Activated CD8-positive, alpha-beta memory T cell treated with anti-CD3 and anti-CD28 coated beads for 1 hour (primary cell): ENCODE data around the gene FALEC.
A peak's percentile ranks its signal among the peaks of the same experiment; 100 is the strongest.
"Not testable (repeated sequence)": the region's sequence is repeated elsewhere in the genome, so short reads cannot be mapped to it uniquely, and the experiment has no call there.

ENCODE experiments used
- DNase-seq, 2 donors: peaks; one replicate each; pipeline ENCODE4 v3.0.0-alpha.2; 2020; ENCODE audit warnings: low read depth in 1 of 2; ENCODE audit errors: extremely low read depth in 1 of 2

The FALEC gene

GRCh38 chr1:150573648-150574071 lies 58.1 kb downstream of the FALEC start:
- DNase-seq, result not testable (repeated sequence)

GRCh38 chr1:150574260-150575071 lies 58.9 kb downstream of the FALEC start:
- DNase-seq, result no peak

GRCh38 chr1:150575072-150575489 lies 59.5 kb downstream of the FALEC start:
- no peak for DNase-seq

DNA sequence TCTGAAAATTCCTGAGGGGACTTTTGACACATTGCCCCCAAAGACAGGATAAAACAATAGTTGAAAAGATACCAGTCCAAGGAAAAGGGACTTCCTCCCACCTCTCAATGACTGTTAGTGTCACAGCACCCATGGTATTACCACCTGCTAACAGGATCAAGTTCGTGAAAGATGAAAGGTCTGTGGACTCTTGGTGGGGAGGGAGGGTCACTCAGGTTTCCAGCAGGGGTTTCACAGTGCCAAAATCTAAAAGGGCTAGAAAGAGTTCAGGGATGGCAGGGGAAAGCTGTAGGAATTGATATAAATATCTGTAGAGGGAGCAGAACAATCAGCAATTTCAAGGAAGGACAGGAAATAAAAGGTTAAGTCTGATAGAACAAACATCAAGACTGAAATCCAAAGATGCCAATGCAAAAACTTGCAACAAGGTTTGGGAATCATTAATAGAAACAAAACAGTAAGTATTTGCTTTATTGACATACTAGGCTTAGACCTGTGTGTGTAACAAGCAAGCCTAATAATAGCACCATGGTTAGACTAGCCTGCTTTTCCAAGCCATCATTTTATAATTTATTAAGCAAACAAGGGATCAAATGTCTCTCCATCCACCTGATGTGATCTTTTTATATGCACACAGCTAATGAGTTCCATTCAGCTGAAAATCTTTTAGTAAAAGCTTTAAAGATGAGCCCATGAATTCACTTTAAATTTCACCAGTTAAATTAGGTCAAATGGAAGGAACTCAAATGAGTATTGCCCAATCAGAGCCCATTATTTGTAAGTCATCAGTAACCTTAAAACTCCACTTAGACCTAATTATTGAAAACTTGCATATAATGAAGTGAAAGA lies 60.2 kb downstream of the FALEC start:
- no peak for DNase-seq

GRCh38 chr1:150576367-150576711 lies 60.8 kb downstream of the FALEC start:
- DNase-seq, result no peak

GRCh38 chr1:150576794-150577556 lies 61.4 kb downstream of the FALEC start:
- no peak for DNase-seq

DNA sequence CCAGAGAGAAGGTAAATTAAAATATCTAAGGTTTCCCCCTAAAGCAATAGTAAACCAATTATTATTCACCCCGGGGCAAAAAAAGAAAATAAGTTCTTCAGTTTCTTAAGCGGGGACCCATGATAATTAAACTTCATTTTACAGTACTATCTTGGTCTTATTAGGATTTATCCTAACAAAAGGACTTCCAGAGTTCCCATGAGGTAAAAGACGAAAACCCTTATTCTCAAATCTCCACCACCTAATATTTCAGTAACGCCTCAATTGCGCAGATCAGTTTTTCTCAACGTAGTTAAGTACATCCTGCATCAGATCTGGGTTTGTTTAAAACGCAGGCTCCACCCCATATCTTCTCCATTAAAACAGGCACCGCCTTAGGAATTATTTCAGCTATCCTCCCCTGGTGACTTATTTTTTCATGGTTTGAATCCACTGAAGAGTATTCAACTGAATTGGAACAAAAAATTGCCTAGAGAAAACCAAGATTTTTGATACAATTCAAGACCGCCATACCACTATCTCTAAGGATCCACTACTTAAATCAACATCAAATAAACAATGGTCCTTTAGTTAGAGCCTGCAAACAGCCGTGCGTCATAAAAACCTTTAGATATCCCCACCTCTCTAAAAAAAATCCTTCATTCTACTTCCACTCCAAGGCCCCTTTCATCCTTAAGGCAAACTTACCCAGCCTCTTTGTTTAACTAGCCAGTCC lies 62.2 kb downstream of the FALEC start:
- no peak for DNase-seq

GRCh38 chr1:150578272-150579109 lies 62.9 kb downstream of the FALEC start:
- DNase-seq, result no peak

DNA sequence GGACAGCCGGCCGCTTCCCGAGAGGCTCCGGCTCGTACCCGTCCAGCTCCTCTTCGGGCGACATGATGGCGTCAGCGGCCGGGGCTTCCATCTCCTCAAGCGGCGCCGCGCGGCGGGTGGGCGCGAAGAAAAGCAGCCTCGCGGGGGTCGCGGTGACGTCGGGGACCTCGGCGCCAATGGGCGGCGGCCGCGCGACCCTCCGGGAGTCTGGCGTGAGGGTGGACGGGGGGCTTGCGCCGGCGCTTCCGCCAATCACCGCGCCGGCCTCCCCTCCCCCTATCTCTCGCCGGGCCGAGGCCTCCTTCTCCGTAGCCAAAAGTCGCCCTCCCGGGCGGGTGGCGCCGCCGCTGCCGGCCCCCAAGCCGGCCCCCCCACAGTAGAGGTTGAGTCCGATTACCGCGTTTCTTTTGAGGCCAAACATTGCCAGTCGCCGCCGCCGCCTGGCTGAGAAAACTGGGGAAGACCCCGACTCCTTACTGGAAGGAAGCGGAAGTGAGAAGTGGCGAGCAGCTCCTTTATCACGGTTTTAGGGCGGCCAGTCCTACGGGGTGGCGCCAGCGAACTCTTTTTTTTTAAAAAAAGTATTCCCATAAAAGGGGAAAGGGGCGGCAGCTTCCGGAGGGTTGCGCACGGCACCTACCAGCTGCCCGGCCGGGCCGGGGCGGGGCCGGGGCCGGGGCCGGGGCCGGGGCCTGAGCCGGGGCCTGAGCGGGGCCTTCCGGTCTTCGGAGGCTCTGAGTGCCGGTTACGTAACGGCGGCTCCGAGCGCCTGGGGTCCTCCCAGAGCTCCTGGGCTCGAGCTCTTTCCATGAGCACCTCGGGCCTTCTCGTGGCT lies 63.8 kb downstream of the FALEC start, which contains the start of gene MCL1:
MCL1 (minus strand) TSS at position 501 of the 835 bp plus-strand sequence; CDS start at position 421, 80 bp downstream.
- peak; percentile 80 to 82 for DNase-seq

GRCh38 chr1:150579945-150580642 lies 64.5 kb downstream of the FALEC start:
- no peak for DNase-seq

DNA sequence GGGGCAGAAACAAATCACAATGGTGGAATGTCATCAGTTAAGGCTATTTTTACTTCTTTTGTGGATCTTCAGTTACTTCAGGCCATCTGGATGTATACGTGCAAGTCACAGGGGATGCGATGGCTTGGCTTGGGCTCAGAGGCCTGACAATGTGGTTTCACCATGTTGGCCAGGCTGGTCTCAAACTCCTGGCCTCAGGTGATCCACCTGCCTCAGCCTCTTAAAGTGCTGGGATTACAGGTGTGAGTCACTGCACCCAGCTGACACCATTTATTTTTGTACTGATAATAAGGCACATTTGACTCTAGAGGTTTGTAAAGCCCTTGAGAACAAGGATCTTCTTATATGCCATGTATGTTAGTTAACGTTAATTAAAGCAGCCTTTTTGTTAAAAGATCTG lies 65.4 kb downstream of the FALEC start:
- DNase-seq, result not testable (repeated sequence)

DNA sequence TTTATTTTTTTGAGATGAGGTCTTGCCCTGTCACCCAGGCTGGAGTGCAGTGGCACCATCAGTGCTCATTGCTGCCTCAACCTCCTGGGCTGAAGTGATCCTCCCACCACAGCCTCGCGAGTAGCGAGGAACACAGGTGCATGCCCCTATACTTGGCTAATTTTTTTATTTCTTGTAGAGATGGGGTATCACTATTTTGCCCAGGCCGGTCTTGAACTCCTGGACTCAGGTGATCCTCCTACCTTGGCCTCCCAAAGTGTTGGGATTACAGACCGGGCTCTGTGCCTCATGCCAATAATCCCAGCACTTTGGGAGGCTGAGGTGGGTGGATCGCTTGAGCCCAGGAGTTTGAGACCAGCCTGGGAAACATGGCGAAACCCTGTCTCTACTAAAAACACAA lies 65.9 kb downstream of the FALEC start:
- DNase-seq, result not testable (repeated sequence)

GRCh38 chr1:150581962-150582361 lies 66.4 kb downstream of the FALEC start:
- not testable (repeated sequence) for DNase-seq

DNA sequence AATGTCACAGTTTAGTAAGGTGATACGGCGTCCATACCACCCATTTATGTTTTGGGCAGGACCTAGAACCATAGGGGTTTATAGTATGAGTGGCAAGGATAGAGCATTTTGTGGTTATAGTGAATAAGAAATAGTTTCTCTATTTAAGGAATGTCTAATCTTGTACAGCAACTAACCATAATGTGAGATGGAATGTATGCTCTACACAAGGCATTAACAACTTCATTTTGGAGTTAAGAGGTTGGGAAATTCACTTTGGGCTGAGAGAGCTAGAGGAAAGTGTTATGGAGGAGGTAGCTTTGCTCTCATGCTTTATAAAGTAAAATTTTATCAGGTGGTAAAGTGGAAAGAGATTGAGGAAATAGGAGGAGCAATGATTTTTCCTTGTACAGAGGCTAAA lies 66.8 kb downstream of the FALEC start:
- DNase-seq, result no peak
